GM21381 (cell line): ENCODE data around the gene TUBGCP5.

Experiments
- ATAC-seq: cut with Tn5 transposase; IDR thresholded peaks from one replicate; pipeline ENCODE4 v1.9.1; 2021; ENCODE audit warnings: mild to moderate bottlenecking, moderate library complexity; ENCODE audit not compliant: unreplicated experiment

The TUBGCP5 gene

DNA sequence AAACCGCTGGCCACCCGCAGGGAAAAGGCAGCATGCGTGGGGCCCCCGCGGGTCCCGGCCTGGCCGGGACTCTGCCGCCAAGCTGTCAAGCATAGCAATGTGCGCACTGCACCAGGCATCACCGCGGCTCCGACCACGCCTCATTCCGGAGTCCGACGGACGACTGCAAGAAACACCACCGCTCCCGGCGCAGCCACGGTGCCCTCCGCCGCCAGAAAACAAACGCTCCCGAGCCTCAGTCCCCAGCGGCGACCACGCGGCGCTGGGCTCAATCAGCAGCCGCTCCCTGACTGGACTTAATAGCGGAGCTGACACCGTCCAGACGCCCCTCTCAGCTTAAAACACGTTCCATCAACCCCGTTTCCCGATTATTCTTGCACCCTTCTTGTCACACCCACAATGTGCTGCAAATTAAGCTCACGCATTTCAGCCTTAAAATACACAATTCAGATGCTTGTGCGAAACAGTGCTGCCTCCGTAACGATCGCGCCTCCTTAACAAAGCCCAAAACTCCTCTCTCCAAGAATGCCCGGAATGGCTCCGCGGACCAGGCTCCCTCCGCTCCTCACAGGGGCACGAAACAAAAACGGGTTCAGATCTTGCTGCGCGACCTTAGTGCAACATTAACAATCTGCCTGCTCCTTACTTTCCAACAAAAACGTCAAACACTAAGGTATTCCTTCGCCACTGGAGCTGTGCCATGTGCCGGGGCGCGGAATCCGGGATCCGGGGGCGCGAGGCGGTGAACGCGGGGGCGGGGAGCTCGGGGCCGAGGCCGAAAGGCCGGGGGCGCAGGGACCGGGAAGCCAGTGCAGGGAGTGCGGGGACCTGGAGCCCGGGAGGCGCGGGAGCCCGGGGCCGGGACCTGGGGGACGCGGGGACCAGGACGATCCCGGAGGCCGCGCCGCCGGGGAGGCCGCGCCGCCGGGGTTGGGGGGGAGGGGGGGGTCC lies 59.9 kb downstream of the TUBGCP5 start:
- ATAC-seq, result peak; percentile 63

GRCh38 chr15:22978691-22979237 lies 60.6 kb downstream of the TUBGCP5 start:
- ATAC-seq, result peak; percentile 38

GRCh38 chr15:22974745-22975144 lies 64.6 kb downstream of the TUBGCP5 start:
- no peak for ATAC-seq

DNA sequence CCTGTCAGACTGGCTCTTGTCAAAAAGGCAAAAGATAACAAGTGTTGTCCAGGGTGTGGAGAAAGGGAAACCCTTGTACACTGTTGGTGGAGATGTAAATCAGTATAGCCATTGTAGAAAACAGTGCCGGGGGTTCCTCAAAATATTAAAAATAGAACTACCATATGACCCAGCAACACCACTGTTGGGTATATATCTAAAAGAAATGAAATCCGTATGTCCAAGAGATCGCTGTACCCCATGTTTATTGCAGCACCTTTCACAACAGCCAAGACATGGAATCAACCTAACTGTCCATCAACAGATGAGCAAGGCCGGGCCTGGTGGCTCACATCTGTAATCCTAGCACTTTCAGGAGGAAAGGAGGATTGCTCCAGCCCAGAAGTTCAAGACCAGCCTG lies 65.4 kb downstream of the TUBGCP5 start:
- ATAC-seq, result no peak

DNA sequence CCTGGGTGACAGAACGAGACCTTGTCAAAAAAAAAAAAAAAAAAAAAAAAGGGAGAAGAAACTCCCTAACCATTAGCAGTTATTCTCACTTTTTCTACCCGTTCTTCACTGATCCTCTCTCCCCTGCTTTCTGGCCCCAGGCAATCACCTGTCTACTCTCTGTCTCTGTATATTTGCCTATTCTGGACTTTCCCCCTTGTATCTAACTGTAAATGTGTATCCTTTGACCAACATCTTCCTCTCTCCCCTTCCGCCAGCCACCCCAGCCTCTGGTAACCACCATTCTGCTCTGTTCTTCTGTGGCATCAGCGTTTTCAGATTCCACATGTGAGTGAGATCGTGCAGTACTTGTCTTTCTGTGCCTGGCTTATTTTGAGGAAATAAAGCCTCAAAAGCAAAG lies 66.1 kb downstream of the TUBGCP5 start:
- peak; percentile 61 for ATAC-seq

DNA sequence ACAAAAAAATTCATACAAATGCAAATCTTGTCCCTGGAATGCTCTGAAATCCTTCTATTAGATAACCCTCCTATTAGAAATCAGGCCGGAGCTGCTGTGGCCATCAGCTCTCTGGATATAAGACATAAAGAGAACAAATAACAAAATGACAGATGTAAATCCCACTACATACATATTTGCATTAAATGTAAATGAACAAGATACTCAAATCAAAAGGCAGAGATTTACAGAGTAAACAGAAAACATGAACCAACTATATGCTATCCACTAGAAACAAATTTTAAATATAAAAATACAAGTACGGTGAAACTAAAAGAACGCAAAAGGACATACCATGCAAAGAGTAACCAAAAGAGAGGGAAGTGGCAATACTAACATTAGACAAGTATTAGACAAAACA lies 69.9 kb downstream of the TUBGCP5 start:
- no peak for ATAC-seq

DNA sequence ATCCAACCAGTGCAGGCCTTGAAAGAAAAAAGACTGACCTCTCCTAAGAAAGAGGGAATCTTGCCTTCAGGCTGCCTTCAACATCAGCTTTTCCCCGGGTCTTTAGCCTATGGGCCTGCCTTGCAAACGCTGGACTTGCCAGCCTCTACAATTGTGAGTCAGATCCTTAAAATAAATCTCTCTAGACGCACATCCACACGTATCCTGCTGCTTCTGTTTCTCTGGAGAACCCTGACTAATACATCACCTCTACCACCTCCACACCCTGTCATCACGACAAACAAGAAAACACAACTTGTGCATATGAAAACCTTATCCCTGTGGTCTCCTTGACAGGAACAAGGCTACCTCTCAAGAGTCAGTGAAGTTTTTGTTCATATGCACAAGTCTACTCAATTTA lies 71.0 kb downstream of the TUBGCP5 start:
- ATAC-seq, result no peak

GRCh38 chr15:22967084-22967770 lies 72.1 kb downstream of the TUBGCP5 start:
- ATAC-seq, result no peak

DNA sequence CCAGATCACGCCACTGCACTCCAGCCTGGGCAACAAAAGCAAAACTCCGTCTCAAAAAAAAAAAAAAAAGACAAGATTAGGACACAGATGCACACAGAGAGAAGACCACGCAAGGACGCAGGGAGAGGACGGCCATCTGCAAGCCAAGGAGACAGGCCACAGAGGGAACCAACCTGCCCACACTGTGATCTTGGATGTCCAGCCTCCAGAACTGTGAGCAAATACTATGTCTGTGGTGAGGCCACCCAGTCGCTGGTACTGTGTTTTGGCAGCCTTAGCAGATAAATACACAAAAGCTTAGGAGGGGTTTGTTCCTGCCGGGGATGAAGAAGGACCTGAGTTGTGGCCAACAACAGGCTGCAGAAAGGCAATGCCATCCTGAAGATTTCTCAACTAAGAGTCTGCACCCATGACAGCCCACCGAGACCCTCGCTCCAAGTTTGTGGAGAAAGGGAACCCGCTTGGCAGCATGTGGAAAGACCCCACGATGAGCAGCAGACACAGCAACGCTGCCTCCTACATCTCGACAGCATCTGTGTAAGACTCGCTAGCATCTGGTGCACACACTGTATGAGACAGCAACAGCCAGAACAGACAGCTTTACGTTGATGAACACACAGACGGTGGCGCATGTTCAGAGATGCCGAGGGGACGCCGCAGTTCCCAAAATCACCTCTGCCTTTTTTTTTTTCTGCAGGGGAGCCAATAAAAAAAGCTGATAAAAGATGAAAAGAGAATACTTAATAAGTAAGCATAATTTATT lies 72.9 kb downstream of the TUBGCP5 start:
- ATAC-seq, result no peak

DNA sequence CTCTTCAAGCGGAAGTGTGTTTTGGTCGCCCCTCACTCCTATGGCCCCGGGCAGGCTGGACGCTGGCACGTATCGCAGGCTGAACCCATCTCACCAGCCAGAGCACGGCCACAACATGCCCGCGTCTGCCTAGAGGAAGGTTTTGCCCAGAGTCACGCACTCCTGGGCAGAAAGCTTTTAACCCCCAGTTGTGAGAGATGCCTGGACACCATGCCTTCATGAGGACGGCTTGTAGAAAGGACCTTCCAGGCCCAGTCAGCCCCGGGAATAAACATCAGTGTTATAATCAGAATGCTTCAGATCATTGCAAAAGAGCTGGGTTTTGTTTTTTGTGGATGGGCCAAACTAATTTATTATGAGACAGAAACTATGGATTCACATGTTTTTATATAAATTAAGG lies 75.7 kb downstream of the TUBGCP5 start:
- ATAC-seq, result no peak

- no peak for ATAC-seq
These were observed 76.8 kb downstream of the TUBGCP5 start for GRCh38 chr15:22962611-22963010.

DNA sequence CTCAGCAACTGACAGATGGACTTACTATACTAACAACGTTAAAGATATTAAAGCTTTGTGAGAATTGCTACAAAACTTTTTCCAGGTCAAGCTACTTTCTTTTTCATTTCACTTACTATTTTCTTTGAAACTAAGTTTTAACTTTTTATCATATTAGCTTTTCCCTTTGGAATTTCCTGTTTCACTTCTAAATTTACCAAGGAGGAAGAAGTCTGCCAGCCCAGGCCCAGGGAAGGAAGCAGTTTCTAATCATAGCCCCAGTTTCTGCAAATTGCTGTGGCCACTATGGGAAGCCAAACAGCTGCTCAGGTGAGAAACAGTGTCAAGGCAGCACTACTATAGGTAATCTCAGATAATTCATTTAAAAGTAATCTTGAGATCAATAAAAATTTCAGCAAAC lies 77.6 kb downstream of the TUBGCP5 start:
- no peak for ATAC-seq

GRCh38 chr15:22960556-22960955 lies 78.8 kb downstream of the TUBGCP5 start:
- ATAC-seq, result no peak

GRCh38 chr15:22960126-22960525 lies 79.2 kb downstream of the TUBGCP5 start:
- no peak for ATAC-seq

DNA sequence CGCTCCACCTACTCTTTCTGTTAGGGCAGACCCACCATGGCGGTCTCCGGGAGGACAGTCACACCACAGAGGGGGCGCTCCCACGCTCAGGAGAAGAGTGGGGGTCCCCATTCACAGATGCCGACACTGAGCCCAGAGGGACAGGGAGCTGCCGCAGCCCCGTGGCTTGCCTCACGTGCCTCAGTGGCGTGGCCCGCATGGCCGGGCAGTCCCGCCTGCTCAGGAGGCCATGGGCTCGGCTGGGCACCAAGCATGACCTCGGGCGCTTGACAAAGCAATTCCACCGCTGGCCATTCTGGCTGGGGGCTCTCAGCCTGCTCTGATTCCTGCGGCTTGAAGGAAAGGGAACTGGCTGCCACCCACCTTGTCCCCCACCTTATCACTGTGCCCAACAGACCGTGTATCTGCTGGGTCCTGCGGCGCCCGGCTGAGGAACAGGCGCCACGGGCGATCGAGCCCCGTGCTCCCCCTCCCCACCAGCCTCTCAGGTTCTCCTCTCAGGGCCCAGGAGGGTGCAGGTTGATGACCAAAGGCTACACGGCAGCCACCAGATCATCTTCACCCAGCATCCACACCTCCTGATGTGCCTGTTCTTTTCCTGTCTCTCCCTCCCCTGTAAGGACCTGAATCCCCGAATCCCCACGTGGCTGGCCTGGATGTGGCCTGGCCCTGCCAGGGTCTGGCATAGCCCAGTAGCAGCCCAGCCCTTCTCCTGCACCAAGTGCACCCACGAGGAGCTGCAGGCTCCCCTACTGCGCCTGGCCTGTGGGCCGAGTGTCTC lies 79.9 kb downstream of the TUBGCP5 start:
- ATAC-seq, result no peak

GRCh38 chr15:22958487-22959280 lies 80.7 kb downstream of the TUBGCP5 start:
- ATAC-seq, result no peak

DNA sequence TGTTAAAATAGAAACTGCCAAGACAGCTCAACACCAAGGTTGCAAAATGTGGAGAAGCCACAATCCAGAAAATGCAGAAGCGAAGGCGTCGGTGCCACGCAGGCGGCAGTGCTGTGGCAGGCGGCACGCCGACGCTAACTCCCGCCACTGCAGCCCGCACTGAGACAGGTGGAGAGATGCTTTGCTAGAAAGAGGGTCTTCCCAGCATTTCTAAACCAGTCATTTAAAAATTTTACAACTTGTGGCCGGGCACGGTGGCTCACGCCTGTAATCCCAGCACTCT lies 82.5 kb downstream of the TUBGCP5 start:
- ATAC-seq, result no peak

DNA sequence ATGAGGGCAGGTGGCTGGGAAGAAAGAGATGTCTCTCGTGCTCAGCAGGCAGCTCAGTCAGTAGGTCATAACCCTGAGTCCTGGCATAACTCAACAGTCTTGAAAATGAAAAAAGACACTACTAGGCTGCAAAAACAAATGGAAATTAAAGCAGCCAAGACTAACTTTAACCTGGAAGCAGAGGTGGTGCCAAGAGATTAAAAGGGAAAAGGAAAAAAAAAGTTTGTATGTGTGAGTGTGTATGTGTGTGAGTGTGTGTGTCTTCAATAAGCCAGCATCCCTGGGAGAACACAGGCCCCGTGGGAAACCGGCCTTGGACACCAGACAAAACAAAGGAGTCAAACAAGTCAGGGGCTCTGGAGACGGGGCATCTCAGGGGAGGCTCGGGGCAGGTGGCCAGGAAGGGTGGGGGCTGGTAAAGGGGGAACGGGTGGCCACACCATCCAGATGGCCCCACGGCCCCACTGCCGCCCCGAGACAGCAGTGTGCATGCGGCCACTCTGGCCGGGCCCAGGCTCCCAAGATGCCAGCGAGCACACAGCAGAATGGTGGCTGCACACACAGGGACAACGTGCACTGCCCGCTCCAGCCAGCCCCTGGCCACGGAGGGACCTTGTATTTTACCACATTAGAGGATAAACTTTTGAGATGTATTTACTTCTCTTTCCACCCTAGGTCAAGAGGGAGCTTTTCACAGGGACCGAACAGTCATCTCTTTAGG lies 83.0 kb downstream of the TUBGCP5 start:
- no peak for ATAC-seq

DNA sequence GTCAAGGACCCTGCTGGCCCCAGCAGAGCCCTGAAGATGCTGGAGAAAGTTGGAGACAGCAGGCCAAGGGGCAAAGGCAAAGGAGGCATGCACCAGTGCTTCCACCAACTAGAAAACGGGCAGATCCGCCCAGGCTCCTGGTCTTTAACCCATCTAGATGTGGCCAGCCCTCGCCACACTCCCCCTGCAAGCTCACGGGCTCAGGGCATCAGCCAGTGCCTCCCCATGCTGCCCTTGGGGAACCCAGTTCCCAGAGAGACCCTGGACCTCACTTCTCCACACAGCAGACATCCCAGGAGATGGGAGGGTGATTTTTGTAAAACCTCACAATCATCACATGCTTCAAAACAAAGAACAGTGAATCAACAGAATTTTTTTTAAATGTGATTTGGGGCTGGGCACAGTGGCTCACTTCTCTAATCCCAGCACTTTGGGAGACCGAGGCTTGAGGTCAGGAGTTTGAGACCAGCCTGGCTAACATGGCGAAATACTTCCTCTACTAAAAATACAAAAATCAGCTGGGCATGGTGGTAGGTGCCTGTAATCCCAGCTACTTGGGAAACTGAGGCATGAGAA lies 83.7 kb downstream of the TUBGCP5 start:
- no peak for ATAC-seq
